GM18508 (cell line): ENCODE results near the gene PKD1.

Experiments
- ATAC-seq: cut with Tn5 transposase; IDR thresholded peaks from one replicate; pipeline ENCODE4 v1.9.1; 2021; ENCODE audit warnings: moderate number of reproducible peaks; ENCODE audit not compliant: insufficient read depth, unreplicated experiment

PKD1 gene

DNA sequence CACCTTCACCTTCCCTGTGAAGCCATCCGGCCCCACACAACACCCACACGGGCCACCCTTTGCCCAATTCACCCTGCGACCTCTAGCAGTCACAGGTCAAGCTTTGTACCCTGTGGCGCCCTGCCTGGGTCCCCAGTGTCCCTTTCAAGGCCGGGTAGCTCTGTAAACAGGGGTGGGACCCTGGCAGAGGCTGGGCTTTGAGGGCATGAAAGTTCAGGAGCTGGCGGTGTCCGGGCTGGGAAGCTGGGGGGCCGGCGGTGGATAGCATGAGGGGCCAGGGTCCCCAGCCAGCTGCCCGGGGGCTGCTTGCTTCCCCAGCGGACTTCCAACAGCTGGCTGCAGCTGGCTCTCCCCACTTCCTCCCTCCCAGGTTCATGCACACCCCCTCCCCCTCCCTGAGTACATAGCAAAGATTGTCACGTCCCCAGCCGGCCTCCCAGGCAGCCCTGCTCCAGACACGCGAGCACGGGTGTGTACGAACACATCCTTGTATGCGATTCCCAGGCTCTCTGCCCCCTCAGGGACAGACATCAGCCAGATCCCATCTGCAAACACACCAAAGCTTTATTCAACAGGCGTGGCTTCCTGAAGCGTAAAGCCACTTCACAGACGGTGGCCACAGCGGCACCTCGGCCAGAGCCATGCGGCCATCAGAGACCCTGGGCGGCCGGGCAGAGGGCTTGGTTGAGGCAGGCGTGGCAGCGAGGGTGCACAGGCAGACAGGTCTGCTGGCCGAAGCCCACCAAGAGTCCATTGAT, 96.2 kb downstream of the PKD1 start:
- ATAC-seq, result no peak
